GM23338 (cell line): ENCODE data around the gene CYP3A4. TPM values are rescaled to one million over a fixed set of nuclear protein-coding genes. Genes with fewer than 3 reads are reported as not detected.

ENCODE experiments used
- ATAC-seq: fragments of 200-7000 bp; cut with Tn5 transposase; 3 replicates; pipeline ENCODE4 v1.9.1; 2020
- DNase-seq: peaks from one replicate; pipeline ENCODE4 v3.0.0-alpha.2; 2015; ENCODE audit warnings: low spot score
- H2AFZ ChIP-seq: fragments of 200-600 bp; sonication (generic); 2 replicates; pipeline ENCODE4 v1.8.0; 2016; ENCODE audit warnings: antibody characterized with exemption, mild to moderate bottlenecking, moderate library complexity
- H3F3A ChIP-seq: fragments of 200-600 bp; sonication (generic); replicated peaks from 2 replicates; pipeline ENCODE4 v1.8.0; 2017; ENCODE audit warnings: antibody characterized with exemption, mixed run types, low read depth
- H3K27ac ChIP-seq: fragments of 200-600 bp; sonication (generic); 2 replicates; pipeline ENCODE4 v1.6.1; 2016; ENCODE audit warnings: low read depth
- H3K27me3 ChIP-seq: fragments of 200-600 bp; sonication (generic); 2 replicates; pipeline ENCODE4 v1.8.0; 2016; ENCODE audit warnings: mild to moderate bottlenecking, mixed run types, moderate library complexity; ENCODE audit not compliant: insufficient read depth
- H3K36me3 ChIP-seq: fragments of 200-600 bp; sonication (generic); 2 replicates; pipeline ENCODE4 v1.8.0; 2016; ENCODE audit warnings: mild to moderate bottlenecking; ENCODE audit not compliant: insufficient read depth
- H3K4me1 ChIP-seq: fragments of 200-600 bp; sonication (generic); 2 replicates; pipeline ENCODE4 v1.8.0; 2016; ENCODE audit warnings: mild to moderate bottlenecking, moderate library complexity; ENCODE audit not compliant: insufficient read depth
- H3K4me2 ChIP-seq: fragments of 200-600 bp; sonication (generic); 2 replicates; pipeline ENCODE4 v1.7.1; 2017; ENCODE audit warnings: mixed run types
- H3K4me3 ChIP-seq: fragments of 200-600 bp; sonication (generic); 2 replicates; pipeline ENCODE4 v1.6.1; 2016; ENCODE audit warnings: mixed run types
- H3K79me2 ChIP-seq: fragments of 200-600 bp; sonication (generic); replicated peaks from 2 replicates; pipeline ENCODE4 v1.8.0; 2017; ENCODE audit warnings: mild to moderate bottlenecking; ENCODE audit not compliant: insufficient read depth
- H3K9me2 ChIP-seq: fragments of 200-600 bp; sonication (generic); 2 replicates; pipeline ENCODE4 v1.8.0; 2017; ENCODE audit not compliant: insufficient read depth
- H4K20me1 ChIP-seq: fragments of 200-600 bp; sonication (generic); replicated peaks from 2 replicates; pipeline ENCODE4 v1.8.0; 2017; ENCODE audit warnings: mild to moderate bottlenecking; ENCODE audit not compliant: insufficient read depth
- H3K27ac Mint-ChIP-seq: 2 replicates; pipeline ENCODE4 v1.8.0; 2020; ENCODE audit warnings: inconsistent platforms, mild to moderate bottlenecking, moderate library complexity, mixed read lengths
- H3K27me3 Mint-ChIP-seq: 3 replicates; pipeline ENCODE4 v1.8.0; 2022; ENCODE audit warnings: low read depth, mild to moderate bottlenecking, moderate library complexity, mixed read lengths, inconsistent platforms; ENCODE audit not compliant: insufficient read depth, poor library complexity
- H3K36me3 Mint-ChIP-seq: 3 replicates; pipeline ENCODE4 v1.8.0; 2021; ENCODE audit warnings: low read depth, mild to moderate bottlenecking, inconsistent platforms, moderate library complexity, mixed read lengths
- H3K4me1 Mint-ChIP-seq: 3 replicates; pipeline ENCODE4 v1.8.0; 2020; ENCODE audit warnings: mild to moderate bottlenecking, inconsistent platforms, mixed read lengths
- H3K4me3 Mint-ChIP-seq: 3 replicates; pipeline ENCODE4 v1.8.0; 2021; ENCODE audit warnings: moderate library complexity, mild to moderate bottlenecking, inconsistent platforms, mixed read lengths
- H3K9me3 Mint-ChIP-seq: 3 replicates; pipeline ENCODE4 v1.8.0; 2020; ENCODE audit warnings: moderate library complexity, mild to moderate bottlenecking, inconsistent platforms, mixed read lengths
- CREB1 ChIP-seq: fragments of 250-450 bp; sonication (Bioruptor Pico); IDR thresholded peaks from 2 replicates; pipeline ENCODE4 v1.5.0; 2020; ENCODE audit warnings: low read depth, mild to moderate bottlenecking, moderate library complexity
- CTCF ChIP-seq, 2 experiments: fragments of 200-600 bp in 1 of 2; sonication (generic) in 1 of 2; conservative IDR thresholded peaks; 2 replicates each; pipeline versions ENCODE4 v1.5.1 to v1.6.1; 2016 to 2017; ENCODE audit warnings: antibody characterized with exemption in 2 of 2, low read depth in 2 of 2, mild to moderate bottlenecking in 2 of 2, moderate library complexity in 1 of 2
- EZH2 ChIP-seq: fragments of 200-600 bp; sonication (generic); IDR thresholded peaks from one replicate; pipeline ENCODE4 v1.8.0; 2017; ENCODE audit warnings: antibody characterized with exemption, mild to moderate bottlenecking, low read depth; ENCODE audit not compliant: unreplicated experiment
- EZH2phosphoT487 ChIP-seq: fragments of 200-600 bp; sonication (generic); IDR thresholded peaks from one replicate; pipeline ENCODE4 v1.8.1; 2018; ENCODE audit warnings: antibody characterized with exemption; ENCODE audit not compliant: unreplicated experiment
- JUNB ChIP-seq: IDR thresholded peaks from one replicate; pipeline ENCODE4 v1.6.1; 2016; ENCODE audit warnings: antibody characterized with exemption; ENCODE audit not compliant: unreplicated experiment
- NANOG ChIP-seq: IDR thresholded peaks from 2 replicates; pipeline ENCODE4 v1.6.1; 2016; ENCODE audit warnings: antibody characterized with exemption, borderline replicate concordance
- REST ChIP-seq: IDR thresholded peaks from one replicate; pipeline ENCODE4 v1.6.1; 2018; ENCODE audit warnings: antibody characterized with exemption; ENCODE audit not compliant: unreplicated experiment
- ZNF462 ChIP-seq: fragments of 250-450 bp; sonication (Bioruptor Pico); IDR thresholded peaks from 2 replicates; pipeline ENCODE4 v1.5.0; 2020; ENCODE audit warnings: mild to moderate bottlenecking, moderate library complexity
- polyA plus RNA-seq: library from polyadenylated mRNA; unstranded; fragments of >200 nt; fragmentation: Nextera tagmentation; extraction: Ambion mirVana; gene quantifications from 2 replicates; pipeline ENCODE4 v1.2.1, GENCODE V29; 2016
- total RNA-seq: library from RNA; depleted of rRNA; stranded (reverse); fragments of >200 nt; shearing (Covaris generic); gene quantifications from 2 replicates; pipeline ENCODE4 v1.2.3, GENCODE V29; 2014

The CYP3A4 gene
- total and polyA plus RNA-seq, 2 experiments from 2014 or later: not detected

GRCh38 chr7:99720800-99721595 is 63.0 kb downstream of the CYP3A4 start:
- TF ChIP-seq EZH2: no peak
- no peak for TF ChIP-seq REST
- no peak for TF ChIP-seq CTCF (conservative IDR thresholded peaks at IDR 0.05; ENCODE audit: low read depth in 2 of 2)
- TF ChIP-seq CREB1 (CRISPR knock-in tag): no peak
- no peak for TF ChIP-seq EZH2phosphoT487
- TF ChIP-seq NANOG: no peak
- Histone ChIP-seq H2AFZ (no peak overlapping the region), H3K79me2 (no peaks in the 10 kb centered on the region), H3K36me3 (no peaks in the 10 kb centered on the region), H3K9me2 (no peaks in the 10 kb centered on the region; the same call in 1 of the 2 replicates), H3K4me3 (no peak overlapping the region), H3K27ac (no peak overlapping the region), H3K27me3 (no peaks in the 10 kb centered on the region), H4K20me1 (no peaks in the 10 kb centered on the region), H3K4me1 (no peaks in the 10 kb centered on the region), H3K4me2 (no peak overlapping the region), H3F3A (no peaks in the 10 kb centered on the region)
- no peaks in the 10 kb centered on the region; the same call in 2 of the 3 replicates for H3K9me3 Mint-ChIP-seq
- no peaks in the 10 kb centered on the region for H3K27me3 Mint-ChIP-seq
- no peaks in the 10 kb centered on the region for H3K4me1 Mint-ChIP-seq
- DNase-seq (no peak), ATAC-seq (no peak)
- no peaks in the 10 kb centered on the region for H3K36me3 Mint-ChIP-seq
- H3K4me3 Mint-ChIP-seq: no peak overlapping the region
- no peak overlapping the region for H3K27ac Mint-ChIP-seq

GRCh38 chr7:99719996-99720769 is 63.8 kb downstream of the CYP3A4 start:
- no peaks in the 10 kb centered on the region for H3K27me3 Mint-ChIP-seq
- no peaks in the 10 kb centered on the region for H3K4me1 Mint-ChIP-seq
- no peaks in the 10 kb centered on the region for H3F3A ChIP-seq
- H3K9me3 Mint-ChIP-seq: no peaks in the 10 kb centered on the region; the same call in 2 of the 3 replicates
- no peak overlapping the region for H3K27ac ChIP-seq
- no peak overlapping the region for H2AFZ ChIP-seq
- H3K4me3 ChIP-seq: no peak overlapping the region
- no peaks in the 10 kb centered on the region; the same call in 1 of the 2 replicates for H3K9me2 ChIP-seq
- H3K4me2 ChIP-seq: no peak overlapping the region
- H3K4me3 Mint-ChIP-seq: no peak overlapping the region
- H3K36me3 Mint-ChIP-seq: no peaks in the 10 kb centered on the region
- H3K36me3 ChIP-seq: no peaks in the 10 kb centered on the region
- DNase-seq (no peak), ATAC-seq (no peak)
- no peaks in the 10 kb centered on the region for H4K20me1 ChIP-seq
- no peak overlapping the region for H3K27ac Mint-ChIP-seq
- H3K79me2 ChIP-seq: no peaks in the 10 kb centered on the region
- no peaks in the 10 kb centered on the region for H3K27me3 ChIP-seq
- no peaks in the 10 kb centered on the region for H3K4me1 ChIP-seq
- TF ChIP-seq ZNF462 (CRISPR knock-in tag) (no peak), JUNB (no peak)
